Right hindlimb (tissue), 1 donor: ENCODE results near the gene HSD11B2.
"Not testable (repeated sequence)": the region's sequence is repeated elsewhere in the genome, so short reads cannot be mapped to it uniquely, and the experiment has no call there.

ENCODE experiments used
- DNase-seq: peaks from one replicate; pipeline ENCODE4 v3.0.0-alpha.2; 2018

The HSD11B2 gene

DNA sequence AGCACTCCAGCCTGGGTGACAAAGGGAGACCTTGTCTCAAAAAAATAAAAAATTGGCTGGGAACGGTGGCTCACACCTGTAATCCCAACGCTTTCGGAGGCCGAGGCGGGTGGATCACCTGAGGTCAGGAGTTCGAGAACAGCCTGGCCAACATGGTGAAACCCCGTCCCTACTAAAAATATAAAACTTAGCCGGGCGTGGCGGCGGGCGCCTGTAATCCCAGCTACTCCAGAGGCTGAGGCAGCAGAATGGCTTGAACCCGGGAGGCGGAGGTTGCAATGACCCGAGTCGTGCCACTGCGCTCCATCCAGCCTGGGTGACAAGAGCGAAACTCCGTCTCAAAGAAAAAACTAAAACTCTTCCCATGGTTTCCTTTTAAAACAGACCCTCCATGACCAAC lies 15.5 kb upstream of the HSD11B2 start:
- not testable (repeated sequence) for DNase-seq

DNA sequence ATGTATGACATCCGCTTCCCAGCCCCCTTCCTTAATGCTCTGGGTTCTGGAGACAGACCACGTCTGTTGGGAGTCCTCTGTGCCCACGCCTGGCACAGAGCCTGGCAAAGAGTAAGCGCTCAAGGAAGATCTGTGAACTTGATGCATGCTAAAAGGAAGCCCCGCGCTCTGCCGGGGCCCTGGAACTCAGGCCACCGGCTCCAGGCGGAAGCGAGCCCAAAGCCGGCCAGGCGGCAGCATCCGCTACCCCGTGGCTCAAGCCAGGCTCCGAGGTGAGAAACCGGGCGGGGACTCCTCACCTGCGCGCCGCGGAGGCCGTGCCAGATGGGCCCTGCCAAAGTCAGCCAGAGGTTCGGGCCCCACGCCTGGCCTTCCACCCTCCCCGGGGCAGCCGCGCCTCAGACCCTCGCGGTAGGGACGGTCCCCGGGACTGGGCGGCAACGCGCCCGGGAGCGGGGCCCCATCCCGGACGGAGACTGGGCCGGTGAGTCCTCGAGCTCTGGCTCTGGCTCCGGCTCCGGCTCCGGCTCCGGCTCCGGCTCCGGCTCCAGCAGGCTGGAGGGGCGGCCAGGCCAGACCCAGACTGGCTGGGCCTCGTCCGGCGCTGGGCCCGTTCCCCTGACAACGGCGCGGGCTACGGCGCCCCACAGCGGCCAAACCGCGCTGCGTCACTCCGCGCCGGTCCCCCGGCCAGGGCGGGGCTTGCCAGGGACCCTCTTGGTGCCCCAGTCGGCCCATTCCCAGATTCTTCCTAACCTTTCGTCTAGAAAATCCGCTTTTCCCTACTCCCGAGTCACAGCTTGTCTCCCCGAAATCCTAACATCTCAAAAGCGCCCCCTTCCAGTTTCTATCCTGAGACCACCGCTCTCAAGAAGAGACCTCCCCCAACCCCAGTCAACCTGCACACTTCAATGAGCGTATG lies 14.8 kb upstream of the HSD11B2 start, which contains the start of gene ZDHHC1:
Gene ZDHHC1 (minus strand): TSS at position 606 of the 922 bp plus-strand sequence. CDS start 8,702 bp downstream, outside the sequence.
- DNase-seq, result peak; percentile 88

DNA sequence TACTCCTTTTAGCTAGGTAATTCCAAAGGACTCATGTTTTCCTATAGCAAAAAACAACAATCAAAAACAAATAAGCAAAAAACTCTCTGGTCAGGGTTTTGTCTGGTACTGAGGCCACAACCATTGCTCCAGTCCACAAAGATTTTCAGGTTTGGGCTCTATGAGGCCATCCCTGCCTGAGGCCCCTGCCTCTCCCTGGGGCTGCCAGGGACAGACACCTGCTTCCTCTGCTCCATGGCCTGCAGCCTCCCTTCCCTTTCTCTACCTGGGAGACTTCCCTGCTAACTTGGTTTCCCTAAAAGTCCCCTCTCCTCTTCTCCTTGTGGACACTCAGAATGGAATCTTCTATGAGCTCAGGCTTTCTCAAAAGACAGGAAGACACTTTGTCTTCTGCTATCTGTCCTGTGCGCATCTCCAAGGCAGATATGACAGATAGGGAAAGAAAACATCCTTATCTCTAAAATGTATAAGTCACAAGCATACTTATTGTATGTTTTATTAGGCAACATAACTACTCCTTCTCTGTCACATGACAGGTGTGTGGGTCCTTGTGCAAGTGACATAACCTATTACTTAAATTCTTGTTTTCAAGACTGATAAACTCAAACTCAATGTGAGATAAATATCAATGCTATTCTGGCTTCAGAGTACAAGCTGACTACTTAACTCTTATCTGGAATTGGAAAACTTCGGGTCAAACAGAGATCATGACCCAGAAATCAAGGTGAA lies 13.4 kb upstream of the HSD11B2 start:
- DNase-seq, result no peak

DNA sequence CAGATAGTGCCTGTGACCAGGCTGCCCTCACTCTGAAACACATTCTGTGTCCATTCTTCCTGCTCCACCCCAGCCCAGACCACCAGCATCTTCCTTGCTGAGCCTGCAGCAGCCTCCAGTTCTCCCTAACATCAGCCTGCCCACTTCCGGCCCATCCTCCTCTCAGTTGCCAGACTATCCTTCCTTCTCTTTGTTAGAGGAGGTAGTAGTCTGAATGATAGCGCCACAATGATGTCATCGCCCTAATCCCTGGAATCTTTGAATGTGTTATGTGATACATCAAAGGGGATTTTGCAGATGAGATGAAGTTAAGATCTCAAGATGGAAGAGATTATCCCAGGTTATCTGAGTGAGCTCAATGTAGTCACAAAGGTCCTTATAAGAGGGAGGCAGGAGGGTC lies 11.4 kb upstream of the HSD11B2 start:
- no peak for DNase-seq

DNA sequence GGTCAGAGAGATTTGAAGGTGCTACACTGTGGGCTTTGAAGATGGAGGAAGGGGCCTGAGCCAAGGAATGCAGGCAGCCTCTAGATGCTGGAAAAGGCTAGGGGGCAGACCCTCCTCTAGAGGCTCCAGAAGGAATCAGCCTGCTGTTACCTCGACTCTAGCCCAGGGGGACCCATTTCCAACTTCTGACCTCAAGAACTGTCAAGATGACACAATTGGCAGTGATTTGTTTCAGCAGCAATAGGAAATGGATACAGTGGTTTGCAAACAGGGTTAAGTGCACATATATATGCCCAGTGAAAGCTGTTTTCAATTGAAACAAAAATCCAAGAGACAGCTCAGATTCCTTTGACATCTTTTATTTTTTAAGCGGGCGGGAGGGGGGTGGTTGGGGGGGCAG lies 11.0 kb upstream of the HSD11B2 start:
- DNase-seq, result no peak

DNA sequence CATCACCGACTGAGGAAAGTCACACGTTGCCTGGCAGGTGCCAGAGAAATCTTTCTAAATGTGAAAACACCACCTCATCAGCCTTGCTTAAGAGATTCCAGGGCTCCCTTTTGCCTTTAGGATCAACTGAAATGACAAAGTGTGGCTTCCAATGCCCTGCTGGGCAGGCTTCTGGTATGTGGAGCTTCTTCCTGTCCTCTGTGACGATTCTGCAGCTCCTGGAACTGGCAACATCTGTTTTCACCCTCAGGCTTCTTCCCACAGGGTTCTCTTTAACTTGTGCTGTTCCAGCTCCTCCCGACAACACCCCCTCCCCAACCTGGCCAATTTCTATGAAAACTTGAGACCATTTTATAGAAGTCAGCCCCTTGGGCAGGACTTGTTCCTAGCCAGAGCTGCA lies 9.9 kb upstream of the HSD11B2 start:
- DNase-seq, result no peak

DNA sequence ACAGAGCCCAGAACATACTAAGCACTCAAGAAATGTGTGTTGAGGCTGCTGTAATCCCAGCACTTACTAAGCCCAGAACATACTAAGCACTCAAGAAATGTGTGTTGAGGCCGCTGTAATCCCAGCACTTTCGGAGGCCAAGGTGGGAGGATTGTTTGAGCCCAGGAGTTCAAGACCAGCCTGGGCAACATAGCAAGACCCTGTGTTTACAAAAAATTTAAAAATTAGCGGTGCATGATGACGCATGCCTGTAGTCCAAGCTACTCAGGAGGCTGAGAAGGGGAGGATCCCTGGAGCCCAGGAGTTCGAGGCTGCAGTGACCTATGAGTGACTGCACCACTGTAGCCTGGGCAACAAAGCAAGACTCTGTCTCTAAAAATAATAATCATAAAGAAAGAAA lies 7.9 kb upstream of the HSD11B2 start:
- no peak for DNase-seq

DNA sequence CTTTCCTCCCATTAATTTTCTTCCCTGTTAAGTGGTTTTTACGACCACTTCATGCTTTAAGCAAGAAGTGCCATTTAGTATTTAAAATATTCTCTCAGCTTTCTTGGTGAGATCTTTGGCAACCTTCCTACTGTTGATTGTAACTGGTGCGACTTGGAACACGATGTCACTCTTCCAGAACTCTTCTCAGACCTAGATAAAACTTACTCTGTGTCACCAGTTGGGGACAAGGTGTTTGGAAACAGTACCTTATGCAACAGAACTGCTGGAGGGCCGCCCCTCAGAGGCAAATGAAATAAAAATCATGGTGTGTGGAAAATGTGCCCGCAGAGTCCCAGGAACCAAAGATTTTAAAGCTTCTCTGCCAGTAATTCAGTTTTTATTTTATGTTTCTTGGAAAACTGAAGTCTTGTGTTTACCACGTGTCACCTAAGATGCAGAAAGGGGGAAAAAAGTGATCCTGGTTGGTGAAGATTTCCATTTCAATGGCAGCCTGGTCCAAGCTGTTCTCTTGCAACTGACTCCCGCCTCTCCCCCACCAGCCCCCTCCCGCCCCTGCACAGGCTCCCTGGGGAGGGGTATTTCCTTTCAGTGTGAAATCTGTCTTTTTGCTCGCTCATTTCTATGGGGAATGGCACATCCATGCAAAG lies 7.2 kb upstream of the HSD11B2 start:
- DNase-seq, result no peak

DNA sequence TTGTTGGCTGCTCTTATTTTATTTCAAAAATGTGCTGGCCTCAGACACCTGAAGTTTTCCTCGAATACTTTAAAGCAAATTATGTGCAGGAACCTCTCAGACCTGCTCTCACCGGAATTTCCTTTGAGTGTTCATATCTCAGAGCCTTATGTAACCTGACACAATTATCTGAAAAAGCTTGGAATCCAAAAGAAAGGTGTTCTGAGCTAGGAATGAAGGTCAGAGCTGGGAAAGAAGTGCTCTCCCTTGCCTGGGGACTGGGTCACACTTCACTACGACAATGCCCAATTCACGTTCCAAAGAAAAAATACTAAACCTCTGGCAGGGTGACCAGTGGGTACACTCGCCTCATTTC lies 6.7 kb upstream of the HSD11B2 start:
- no peak for DNase-seq

DNA sequence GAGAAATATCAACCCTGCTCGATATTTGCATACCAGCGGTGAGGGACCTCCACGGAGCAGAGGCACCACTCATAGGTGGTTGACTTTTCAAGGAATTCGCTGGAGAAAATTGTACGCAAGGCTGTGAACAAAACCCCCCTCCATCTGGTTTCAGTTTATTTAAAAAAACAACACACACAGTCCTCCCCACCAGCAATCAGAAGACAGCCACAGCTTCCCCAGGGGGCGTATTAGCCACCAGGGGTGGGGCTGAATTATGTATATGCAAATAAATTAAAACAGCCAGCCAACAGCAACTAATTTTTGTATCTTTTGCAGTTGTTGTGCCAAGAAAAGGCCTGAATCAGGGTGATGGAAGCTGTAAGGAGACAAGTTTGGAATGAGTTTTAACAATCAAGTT lies 5.9 kb upstream of the HSD11B2 start:
- DNase-seq, result no peak

DNA sequence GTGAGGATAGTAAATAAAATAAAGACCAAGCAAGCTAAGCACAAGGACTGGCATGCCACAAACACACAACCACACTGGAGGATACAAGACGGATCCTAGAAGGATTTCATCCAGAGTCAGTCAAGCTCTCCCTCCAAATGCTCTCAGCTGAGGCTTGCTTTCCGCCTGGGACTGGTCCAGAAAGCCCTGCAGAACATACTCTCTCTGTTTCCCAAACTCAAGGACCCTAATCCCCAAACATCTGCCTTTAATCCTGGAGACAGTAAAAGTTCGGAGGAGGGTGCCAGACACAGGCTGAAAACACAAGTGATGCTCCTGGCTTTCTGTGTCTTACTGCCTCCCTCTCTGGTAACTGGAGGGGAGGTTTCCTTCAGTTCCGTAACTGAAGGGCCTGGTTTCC lies 5.3 kb upstream of the HSD11B2 start:
- no peak for DNase-seq

DNA sequence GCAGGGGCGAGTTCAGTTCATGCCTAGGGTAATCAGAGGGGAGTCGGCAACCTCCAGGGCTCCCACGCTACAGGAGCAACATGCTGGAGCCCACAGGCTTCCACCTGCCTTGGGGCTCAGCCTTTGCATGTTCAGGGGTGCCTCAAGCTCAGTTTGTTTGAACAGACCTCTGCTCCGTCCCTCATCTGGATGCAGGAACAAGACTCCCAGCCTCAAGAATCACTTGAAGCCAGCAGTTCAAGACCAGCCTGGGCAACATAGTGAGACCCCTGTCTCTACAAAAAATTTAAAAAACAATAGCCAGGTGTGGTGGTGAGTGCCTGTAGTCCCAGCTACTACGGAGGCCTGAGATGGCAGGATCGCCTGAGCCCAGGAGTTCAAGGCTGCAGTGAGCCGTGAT lies 4.9 kb upstream of the HSD11B2 start:
- DNase-seq, result no peak

DNA sequence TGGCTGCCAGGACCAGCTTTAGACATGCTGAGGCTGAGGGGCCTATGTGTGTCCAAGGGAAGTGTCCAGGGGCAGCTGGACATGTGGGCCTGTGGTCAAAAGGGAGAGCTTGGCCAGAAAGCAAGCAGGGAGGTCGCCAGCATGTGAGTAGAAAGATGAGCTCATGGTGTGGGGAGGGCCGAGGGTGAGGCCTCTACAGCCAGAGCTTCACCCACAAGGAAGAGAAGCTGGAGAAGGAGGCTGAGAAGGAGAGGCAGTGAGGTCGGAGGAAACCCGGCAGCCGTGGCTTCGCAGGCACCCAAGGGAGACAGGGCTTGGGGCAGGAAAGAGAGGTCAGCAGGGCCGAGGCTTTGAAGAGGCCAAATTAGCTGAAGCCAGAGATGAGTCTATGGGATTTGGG lies 4.0 kb upstream of the HSD11B2 start:
- DNase-seq, result no peak

DNA sequence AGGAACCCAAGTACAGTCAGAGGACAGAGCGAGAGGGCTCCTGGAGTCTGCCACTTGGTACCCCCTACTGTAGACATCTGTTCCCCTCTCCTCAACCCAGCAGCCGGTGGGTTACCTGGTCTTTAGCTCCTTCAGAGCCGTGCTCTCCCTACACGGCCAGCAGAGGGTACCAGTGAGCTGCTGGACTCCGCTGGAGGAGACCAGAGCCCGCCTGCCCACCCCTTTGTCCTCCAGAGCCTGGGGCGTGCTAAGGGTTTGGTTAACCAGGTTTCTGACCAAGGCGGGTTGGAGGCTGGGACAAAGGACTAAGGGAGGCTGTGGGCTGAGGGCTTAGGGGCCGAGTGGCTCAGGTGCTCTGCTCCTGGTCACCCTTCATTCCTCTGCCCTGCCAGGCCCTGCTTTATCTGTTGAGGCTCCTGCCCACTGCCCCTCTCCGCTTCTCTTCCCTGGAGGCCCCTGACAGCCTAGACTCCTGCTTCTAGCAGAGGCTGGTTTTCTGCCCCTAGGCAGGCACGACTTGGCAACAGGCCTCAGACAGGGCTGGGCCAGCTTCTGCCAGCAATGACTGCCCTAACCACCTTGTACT lies 2.7 kb upstream of the HSD11B2 start:
- DNase-seq, result peak; percentile 68

DNA sequence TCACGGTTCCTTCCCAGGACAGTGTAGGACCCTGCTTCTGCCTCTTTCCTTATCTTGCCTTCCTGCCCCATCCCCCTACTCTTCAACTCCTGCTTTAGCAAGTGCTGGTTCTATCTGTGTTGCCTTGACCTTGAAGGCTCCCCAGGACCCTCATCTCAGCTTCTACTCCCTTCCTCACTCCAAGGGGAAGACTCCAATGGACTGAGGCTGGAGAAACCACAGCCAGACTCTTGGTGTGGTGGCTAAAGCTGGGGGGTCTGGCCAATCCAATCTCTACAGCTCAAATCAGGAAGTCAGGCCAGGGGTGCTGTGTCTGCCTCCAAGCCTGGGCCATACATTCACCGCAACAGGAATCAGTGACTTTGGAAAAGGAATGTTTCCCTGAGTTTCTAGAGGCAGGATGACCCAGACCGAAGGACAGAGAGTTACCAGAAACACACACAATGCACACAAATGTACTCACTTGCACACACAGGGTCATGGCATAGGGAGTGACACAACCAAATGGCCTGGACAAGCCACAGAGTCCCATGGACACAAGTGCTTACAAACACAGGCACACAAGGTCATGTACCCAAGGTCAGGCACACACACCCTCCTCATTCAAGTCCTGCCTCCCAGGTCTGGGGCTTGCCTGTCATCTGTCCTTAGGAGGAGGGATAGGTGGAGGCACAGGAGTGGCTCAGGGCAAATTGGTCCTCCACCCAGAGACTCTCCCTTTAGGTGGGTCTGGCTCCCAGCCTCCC lies 1.7 kb upstream of the HSD11B2 start:
- no peak for DNase-seq

DNA sequence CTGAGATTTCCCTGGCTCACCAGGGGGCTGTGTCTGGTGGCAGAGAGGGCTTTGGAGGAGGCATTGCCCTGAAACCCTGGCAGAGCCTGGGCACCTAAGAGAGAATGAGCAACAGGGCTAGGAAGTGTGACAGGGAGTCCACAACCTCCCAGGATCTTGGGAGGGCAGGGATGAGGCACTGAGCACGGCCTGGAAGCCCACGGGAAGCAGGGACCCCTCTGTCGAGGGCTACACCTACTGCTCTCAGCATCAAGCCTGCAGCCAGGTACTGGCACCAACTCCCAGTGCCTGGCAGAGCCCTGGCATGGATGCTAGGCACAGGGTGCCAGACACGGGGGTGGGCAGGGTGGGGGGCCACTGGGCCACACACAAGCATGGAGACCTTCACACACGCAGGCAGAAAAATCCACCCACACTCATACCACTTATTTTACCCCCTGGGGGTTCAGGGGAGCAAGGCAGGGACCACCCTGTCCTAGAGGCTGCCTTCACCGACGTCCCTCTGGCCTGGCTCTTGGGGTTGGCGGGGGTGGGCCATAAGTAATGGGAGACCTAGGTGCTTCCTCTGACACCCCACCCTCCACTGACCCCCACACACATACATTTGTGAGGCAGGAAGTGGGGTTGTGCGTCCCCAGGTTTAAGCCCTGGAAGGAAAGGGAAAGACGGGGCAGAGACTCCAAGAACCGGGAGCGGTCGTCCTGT lies 970 bp upstream of the HSD11B2 start:
- DNase-seq, result no peak

DNA sequence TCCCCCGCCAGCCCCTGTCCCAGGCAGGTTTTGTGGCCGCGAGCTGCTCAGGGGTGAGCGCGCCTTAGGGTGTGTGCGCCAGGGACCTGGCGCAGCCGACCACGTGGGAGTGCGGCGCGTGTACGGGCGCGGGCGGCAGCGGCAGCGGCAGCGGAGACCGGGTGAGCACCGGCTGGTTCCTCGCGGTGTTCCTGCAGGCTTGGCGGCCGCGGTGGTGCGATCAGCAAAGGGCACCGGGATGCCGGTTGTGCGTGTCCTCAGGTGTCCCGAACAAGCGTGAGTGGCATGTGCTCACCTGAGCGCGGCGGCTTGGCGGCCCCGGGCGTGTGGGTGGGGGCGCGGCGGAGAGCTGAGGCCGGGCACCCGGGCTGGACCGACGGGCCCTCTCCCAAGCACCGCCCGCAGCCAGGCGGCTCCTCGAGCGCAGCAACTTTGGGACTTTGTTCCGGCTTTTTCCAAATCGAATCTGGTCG lies 381 bp upstream of the HSD11B2 start:
- no peak for DNase-seq

DNA sequence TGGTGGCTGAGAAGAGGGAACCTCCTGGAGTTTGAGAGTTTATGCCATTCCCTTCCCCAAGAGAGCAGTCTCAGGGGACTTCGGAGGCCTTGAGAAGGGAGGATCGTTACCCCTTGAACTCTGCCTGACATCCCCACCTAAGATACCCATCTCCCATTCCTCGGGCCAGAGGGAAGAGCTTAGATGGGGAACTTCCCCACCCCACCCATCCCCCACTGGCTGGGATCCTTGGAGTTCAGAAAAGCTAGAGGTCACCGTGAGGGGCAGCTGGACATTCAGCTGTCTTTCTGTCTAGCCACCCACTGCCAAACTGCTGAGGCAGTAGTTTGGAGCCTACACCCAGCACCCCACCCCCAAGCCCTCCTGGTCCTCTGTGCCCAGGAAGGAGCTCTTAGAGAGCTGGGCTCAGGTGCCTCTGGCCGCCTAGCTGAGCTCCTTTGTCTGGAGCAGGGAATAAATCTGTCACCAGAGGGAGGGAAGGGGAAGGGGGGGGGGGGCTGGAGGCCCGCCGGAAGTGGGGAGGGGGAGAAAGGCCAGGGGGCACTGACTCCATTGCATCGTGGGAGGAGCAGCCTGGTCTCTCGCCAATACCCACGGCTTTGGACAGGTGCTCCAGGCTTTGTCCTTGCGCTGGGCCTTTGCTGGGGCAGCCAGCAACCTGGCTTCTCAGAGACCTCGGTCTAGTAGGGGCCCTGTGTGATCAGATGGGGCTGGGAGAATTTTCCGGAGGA lies 1.0 kb downstream of the HSD11B2 start:
- DNase-seq, result no peak

DNA sequence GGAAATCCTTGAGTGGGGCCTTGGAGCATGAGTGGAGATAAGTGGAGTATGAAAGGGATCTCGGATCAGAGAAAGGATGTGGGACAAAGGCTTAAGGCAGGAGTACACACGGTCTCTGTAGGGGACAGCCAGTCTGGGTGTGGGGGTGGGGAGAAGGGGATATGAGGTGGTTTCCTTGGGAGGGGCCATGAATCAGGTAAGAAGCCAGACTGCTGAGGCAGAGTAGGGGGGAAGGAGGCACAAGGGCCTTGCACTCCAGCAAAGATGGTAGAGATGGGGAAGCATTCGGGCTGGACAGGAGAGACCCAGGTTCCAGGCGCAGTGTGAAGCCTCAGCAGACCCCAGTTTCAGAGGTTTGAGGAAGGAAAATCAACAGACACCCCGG lies 1.6 kb downstream of the HSD11B2 start:
- DNase-seq, result no peak

DNA sequence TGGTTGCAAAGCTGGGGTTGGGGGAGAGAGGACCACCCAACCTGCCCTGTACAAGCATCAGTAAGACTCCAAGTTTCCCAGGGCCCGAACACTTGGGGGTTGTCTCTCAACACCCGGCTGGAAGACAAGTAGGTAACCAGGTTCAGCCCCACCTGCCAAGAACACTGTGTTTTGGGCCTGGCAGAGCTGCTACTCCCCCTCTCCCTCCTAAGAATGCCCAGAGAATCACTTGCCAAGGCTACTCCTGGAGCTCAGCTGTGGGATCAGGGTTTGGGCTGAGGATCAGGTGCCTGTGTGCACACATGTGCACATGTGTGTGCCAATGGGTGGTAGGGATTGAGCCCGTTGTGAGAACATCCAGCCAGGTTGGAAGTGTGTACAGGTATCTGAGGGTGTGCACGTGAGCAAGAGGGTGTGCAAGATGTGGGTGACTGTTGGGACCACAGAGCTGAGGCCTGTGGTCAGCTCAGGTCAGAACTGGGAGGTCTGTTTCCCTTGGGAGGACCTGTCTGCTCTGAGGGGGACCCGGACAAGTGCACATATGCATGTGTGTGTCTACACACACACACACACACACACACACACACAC lies 2.3 kb downstream of the HSD11B2 start:
- no peak for DNase-seq

DNA sequence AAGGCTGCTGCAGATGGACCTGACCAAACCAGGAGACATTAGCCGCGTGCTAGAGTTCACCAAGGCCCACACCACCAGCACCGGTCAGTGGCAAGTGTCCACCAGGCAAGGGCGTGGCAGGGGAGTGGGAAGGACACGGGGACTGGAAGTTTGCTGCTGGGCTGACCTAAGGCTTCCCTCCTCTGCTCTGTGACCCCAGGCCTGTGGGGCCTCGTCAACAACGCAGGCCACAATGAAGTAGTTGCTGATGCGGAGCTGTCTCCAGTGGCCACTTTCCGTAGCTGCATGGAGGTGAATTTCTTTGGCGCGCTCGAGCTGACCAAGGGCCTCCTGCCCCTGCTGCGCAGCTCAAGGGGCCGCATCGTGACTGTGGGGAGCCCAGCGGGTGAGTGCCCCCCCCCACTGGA lies 4.8 kb downstream of the HSD11B2 start:
- no peak for DNase-seq
